Psoas muscle (tissue), 8 donors: ENCODE data around the gene SENP6. TPM values are rescaled to one million over a fixed set of nuclear protein-coding genes. Genes with fewer than 3 reads are reported as not detected.

Experiments used
- ATAC-seq, 4 donors: fragments of 200-7000 bp; cut with Tn5 transposase; one replicate each; pipeline ENCODE4 v1.9.1; 2020; ENCODE audit warnings: moderate library complexity in 3 of 4, mild to moderate bottlenecking in 2 of 4
- DNase-seq, 2 donors: peaks; one replicate each; pipeline ENCODE4 v3.0.0-alpha.2; 2020
- H3K27ac ChIP-seq: fragments of 200-600 bp; one replicate; pipeline ENCODE4 v1.8.0; 2022
- H3K27me3 ChIP-seq, 3 donors: fragments of 200-600 bp in 1 of 3; one replicate each; pipeline versions ENCODE4 v1.6.1 to v1.8.0; 2013 to 2022; ENCODE audit warnings: low read length in 2 of 3, mild to moderate bottlenecking in 2 of 3, moderate library complexity in 1 of 3; ENCODE audit not compliant: insufficient read depth in 3 of 3
- H3K36me3 ChIP-seq, 2 donors: fragments of 200-600 bp in 1 of 2; one replicate each; pipeline versions ENCODE4 v1.6.1 to v1.8.0; 2013 to 2022; ENCODE audit warnings: low read depth in 1 of 2, mild to moderate bottlenecking in 1 of 2, moderate library complexity in 1 of 2; ENCODE audit not compliant: insufficient read depth in 1 of 2
- H3K4me1 ChIP-seq: fragments of 200-600 bp; one replicate; pipeline ENCODE4 v1.8.0; 2022
- H3K4me3 ChIP-seq: fragments of 200-600 bp; one replicate; pipeline ENCODE4 v1.8.0; 2022; ENCODE audit warnings: mild to moderate bottlenecking
- H3K9me3 ChIP-seq: fragments of 200-600 bp; one replicate; pipeline ENCODE4 v1.8.0; 2022
- WGBS, 3 donors: extraction: QIAGEN DNeasy Blood & Tissue Kit; methylation state at CpG; one replicate each; pipeline versions ENCODE4 v1.1.6 to v1.1.7; 2013; 5-methylcytosine and 5-hydroxymethylcytosine counted together
- intact Hi-C, 2 donors: fragments of 100-400 bp; cut with DNase I; formaldehyde crosslinking; loops; one replicate each; pipeline versions ENCODE4 v1.11.0 to v1.14.2; 2022
- polyA plus RNA-seq, 3 donors: library from polyadenylated mRNA; stranded (reverse); fragments of 200-250 nt; gene quantifications; one replicate each; pipeline ENCODE4 v1.2.3, GENCODE V29; 2013
- total RNA-seq, 4 donors: library from RNA; stranded (reverse); fragmentation: NEBNext Ultra II Directional in 2 of 4; extraction: Animal tissue kit (Norgen Biotek cat#: 25700) in 2 of 4; gene quantifications; one replicate each; pipeline versions ENCODE4 v1.2.1 to v1.2.4, GENCODE V29; 2021 to 2023
- TF ChIP-seq, protein P1 (sequence below): fragments of 200-600 bp; IDR thresholded peaks from one replicate; pipeline ENCODE4 v1.8.0; 2022; ENCODE audit warnings: antibody characterized with exemption
- donor health status: healthy with polysubstance abuse.
- donor health status: DM: no; HTN: no; CAD: no; lungs with moderate emphysema.
- donor health status: Bipolar disorder and iron deficiency.
- donor health status: healthy.
- donor health status: DM: yes; HTN: yes; CAD: no.
- donor health status: DM: no; HTN: no; CAD: no.
- donor health status: DM: no; HTN: no; CAD: no.
- donor health status: DM: yes; HTN: yes; CAD: no.

The SENP6 gene
- total and polyA plus RNA-seq, 7 donors, result 17.6 to 69.5 (median 51.5) TPM

DNA sequence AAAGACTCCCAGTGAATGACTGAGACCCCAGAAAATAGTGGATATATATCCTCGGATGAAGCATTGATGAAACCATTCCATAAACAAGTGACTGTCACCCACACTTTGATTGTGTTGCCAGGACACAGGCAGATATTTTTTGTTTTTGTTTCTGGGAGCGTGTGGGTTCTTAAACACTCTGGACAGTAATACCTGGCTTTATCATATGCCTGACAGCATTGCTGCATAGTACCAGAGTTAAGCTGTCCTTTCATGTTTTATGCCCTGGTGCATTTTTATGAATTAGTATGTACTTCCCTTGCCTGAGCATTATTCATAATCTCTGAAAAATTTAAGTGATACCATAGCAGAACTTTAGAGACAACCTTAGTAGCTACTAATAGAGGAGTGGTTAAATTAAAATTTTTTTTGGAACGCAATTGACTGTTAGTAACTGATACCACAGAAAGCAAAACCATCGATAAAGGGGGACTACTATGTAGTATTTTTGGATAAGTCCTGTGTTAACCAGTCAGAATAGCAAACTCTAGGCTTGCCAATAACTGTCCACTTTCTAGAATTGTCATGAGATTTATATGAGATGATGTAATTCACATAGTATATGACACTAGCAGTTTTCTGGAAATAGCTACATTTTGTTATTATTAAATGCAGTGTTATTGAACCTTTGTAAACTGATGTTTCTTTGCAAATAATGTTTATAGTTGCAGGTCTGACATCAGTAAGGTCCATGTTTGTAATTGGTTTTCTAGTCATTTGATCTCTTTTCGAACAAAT lies 30.4 kb downstream of the SENP6 start:
- no peaks in the 10 kb centered on the region for H3K9me3 ChIP-seq
- ATAC-seq, result no peak
- no peak overlapping the region for H3K27ac ChIP-seq
- peaks cover 0 to 63% of the 10 kb centered on the region in 2 donors for H3K36me3 ChIP-seq
- WGBS, 3 donors, result 81 to 86% (median 81%) methylated on average over 5 of the region's 5 CpGs
- peaks cover 9% of the 10 kb centered on the region for H3K4me1 ChIP-seq
- no peak for DNase-seq
- intact Hi-C loops, result loop anchor here in 1 of 2 donors (5.0 kb wide), 1 partner anchor 35 kb away; no protein-coding TSS in a partner anchor
- TF ChIP-seq, protein P1, sequence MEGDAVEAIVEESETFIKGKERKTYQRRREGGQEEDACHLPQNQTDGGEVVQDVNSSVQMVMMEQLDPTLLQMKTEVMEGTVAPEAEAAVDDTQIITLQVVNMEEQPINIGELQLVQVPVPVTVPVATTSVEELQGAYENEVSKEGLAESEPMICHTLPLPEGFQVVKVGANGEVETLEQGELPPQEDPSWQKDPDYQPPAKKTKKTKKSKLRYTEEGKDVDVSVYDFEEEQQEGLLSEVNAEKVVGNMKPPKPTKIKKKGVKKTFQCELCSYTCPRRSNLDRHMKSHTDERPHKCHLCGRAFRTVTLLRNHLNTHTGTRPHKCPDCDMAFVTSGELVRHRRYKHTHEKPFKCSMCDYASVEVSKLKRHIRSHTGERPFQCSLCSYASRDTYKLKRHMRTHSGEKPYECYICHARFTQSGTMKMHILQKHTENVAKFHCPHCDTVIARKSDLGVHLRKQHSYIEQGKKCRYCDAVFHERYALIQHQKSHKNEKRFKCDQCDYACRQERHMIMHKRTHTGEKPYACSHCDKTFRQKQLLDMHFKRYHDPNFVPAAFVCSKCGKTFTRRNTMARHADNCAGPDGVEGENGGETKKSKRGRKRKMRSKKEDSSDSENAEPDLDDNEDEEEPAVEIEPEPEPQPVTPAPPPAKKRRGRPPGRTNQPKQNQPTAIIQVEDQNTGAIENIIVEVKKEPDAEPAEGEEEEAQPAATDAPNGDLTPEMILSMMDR, result no peak
- no peak overlapping the region for H3K4me3 ChIP-seq
- no peaks in the 10 kb centered on the region for H3K27me3 ChIP-seq

DNA sequence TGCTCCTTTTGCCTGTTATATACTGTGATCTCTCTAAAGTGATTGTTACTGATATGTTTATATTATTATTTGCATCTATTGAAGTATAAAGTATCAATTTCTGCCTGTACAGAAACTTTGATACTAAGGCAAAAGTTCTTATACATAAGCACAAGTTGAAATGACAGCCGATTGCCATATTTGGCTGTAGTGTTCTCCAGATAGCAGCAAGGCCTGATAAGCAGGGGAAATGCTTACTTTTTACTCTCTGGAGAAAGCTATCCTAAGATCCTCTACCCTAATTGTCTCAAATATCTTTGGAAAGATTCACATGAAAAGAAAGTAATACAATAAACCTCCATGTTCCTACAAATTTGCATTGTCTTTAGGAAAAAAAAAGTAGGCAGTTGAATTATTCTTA lies 31.4 kb downstream of the SENP6 start:
- no peaks in the 10 kb centered on the region for H3K27me3 ChIP-seq
- DNase-seq (no peak), ATAC-seq (no peak)
- no peak overlapping the region for H3K27ac ChIP-seq
- H3K9me3 ChIP-seq, result no peaks in the 10 kb centered on the region
- peaks cover 9% of the 10 kb centered on the region for H3K4me1 ChIP-seq
- TF ChIP-seq, protein P1, result no peak
- intact Hi-C loops, result loop anchor here in 1 of 2 donors (5.0 kb wide), 1 partner anchor 34 kb away; no protein-coding TSS in a partner anchor
- H3K36me3 ChIP-seq, result peaks cover 0 to 62% of the 10 kb centered on the region in 2 donors
- H3K4me3 ChIP-seq, result no peak overlapping the region
- WGBS, 3 donors, result 88 to 96% (median 93%) methylated on average over 1 of the region's 1 CpG

DNA sequence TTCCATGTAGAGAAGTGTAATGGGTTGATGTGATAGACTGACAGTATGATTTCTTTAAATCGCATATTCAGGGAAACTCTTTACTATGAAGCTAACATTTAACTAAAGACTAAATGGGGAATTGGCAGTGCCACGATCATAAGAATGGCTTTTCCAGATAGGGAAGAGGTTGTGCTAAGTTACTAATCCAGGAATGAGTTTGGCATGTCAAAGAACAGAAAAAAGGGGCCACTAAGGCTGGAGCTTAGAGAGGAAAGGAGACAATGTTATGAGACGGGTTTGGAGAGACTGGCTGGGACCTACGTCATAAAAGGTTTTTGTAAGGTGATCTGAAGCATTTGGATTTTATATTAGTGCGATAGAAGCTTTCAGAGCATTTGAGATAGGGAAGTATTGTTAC lies 40.6 kb downstream of the SENP6 start:
- no peak overlapping the region for H3K27ac ChIP-seq
- no peaks in the 10 kb centered on the region for H3K27me3 ChIP-seq
- no peaks in the 10 kb centered on the region for H3K4me1 ChIP-seq
- no peaks in the 10 kb centered on the region for H3K9me3 ChIP-seq
- ATAC-seq, result no peak
- H3K4me3 ChIP-seq, result no peak overlapping the region
- 95 to 97% (median 96%) methylated on average over 5 of the region's 5 CpGs for WGBS, 3 donors
- intact Hi-C loops, result loop anchor here in 1 of 2 donors (5.0 kb wide), 1 partner anchor 35 kb away; no protein-coding TSS in a partner anchor
- TF ChIP-seq, protein P1, result no peak
- no peak for DNase-seq
- H3K36me3 ChIP-seq, result peaks cover 0 to 77% of the 10 kb centered on the region in 2 donors

DNA sequence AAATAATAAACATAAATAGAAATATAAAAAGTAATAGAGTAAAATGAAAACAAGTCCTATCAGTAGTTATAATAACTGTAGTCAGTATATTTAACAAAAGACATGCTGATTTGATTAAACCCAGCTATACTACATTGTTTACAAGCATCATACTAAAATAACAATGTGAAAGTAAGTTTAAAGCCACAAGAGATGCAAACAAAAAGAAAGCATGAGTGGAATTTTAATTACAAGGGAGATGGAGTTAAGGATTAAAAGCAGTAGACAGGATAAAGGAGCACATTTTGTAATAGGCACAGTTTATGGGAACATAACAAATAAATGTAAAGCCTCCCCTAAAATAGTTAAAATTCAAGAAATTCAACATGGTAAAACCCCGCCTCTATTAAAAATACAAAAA lies 41.5 kb downstream of the SENP6 start:
- intact Hi-C loops, result loop anchor here in 1 of 2 donors (5.0 kb wide), 1 partner anchor 34 kb away; no protein-coding TSS in a partner anchor
- ATAC-seq (no peak), DNase-seq (no peak)
- no peaks in the 10 kb centered on the region for H3K27me3 ChIP-seq
- no peaks in the 10 kb centered on the region for H3K4me1 ChIP-seq
- H3K27ac ChIP-seq, result no peak overlapping the region
- H3K36me3 ChIP-seq, result peaks cover 0 to 78% of the 10 kb centered on the region in 2 donors
- no peak overlapping the region for H3K4me3 ChIP-seq
- H3K9me3 ChIP-seq, result no peaks in the 10 kb centered on the region
- 97 to 100% (median 100%) methylated on average over 1 of the region's 1 CpG for WGBS, 3 donors
- TF ChIP-seq, protein P1, result no peak
